ENCODE data around the gene GPR34.

GPR34 gene

GRCh38 chrX:41721590-41721989 is 32.8 kb downstream of the GPR34 start:
- in situ Hi-C loops (cut with HindIII; ENCODE audit: low pct_ligation_motif_present, low sequenced_read_pairs), result no loop called here
- Histone ChIP-seq H3K36me3 (replicated peaks) (no peaks in the 10 kb centered on the region), H3K27me3 (replicated peaks) (no peaks in the 10 kb centered on the region), H3K27ac (no peak overlapping the region), H3K4me3 (ENCODE audit: low read depth, low read length) (no peak overlapping the region)
- no peak for TF ChIP-seq CTCF (IDR thresholded peaks at IDR 0.05; ENCODE audit: low read depth, low read length, missing control alignments)
- DNase-seq, result no peak

- no peak for DNase-seq
- H3K27ac ChIP-seq, result no peak overlapping the region
- no peak for TF ChIP-seq CTCF (IDR thresholded peaks at IDR 0.05; ENCODE audit: low read depth, low read length, missing control alignments)
- no peak overlapping the region for H3K4me3 ChIP-seq (ENCODE audit: low read depth, low read length)
- in situ Hi-C loops (cut with HindIII; ENCODE audit: low pct_ligation_motif_present, low sequenced_read_pairs), result no loop called here
- H3K36me3 ChIP-seq (replicated peaks), result no peaks in the 10 kb centered on the region
- H3K27me3 ChIP-seq (replicated peaks), result no peaks in the 10 kb centered on the region
Measured at GRCh38 chrX:41722214-41722613, 33.4 kb downstream of the GPR34 start.

- TF ChIP-seq CTCF (IDR thresholded peaks at IDR 0.05; ENCODE audit: low read depth, low read length, missing control alignments), result no peak
- H3K36me3 ChIP-seq (replicated peaks), result no peaks in the 10 kb centered on the region
- H3K27me3 ChIP-seq (replicated peaks), result no peaks in the 10 kb centered on the region
- in situ Hi-C loops (cut with HindIII; ENCODE audit: low pct_ligation_motif_present, low sequenced_read_pairs), result no loop called here
- no peak overlapping the region for H3K4me3 ChIP-seq (ENCODE audit: low read depth, low read length)
- DNase-seq, result peak; percentile 12
- no peak overlapping the region for H3K27ac ChIP-seq
Measured at GRCh38 chrX:41722816-41723618, 34.2 kb downstream of the GPR34 start.

- in situ Hi-C loops (cut with HindIII; ENCODE audit: low pct_ligation_motif_present, low sequenced_read_pairs), result no loop called here
- H3K36me3 ChIP-seq (replicated peaks), result no peaks in the 10 kb centered on the region
- H3K27me3 ChIP-seq (replicated peaks), result no peaks in the 10 kb centered on the region
- no peak within 1 kb of the TSS for H3K4me3 ChIP-seq (ENCODE audit: low read depth, low read length)
- no peak for TF ChIP-seq CTCF (IDR thresholded peaks at IDR 0.05; ENCODE audit: low read depth, low read length, missing control alignments)
- no peak for DNase-seq
- no peak within 1 kb of the TSS for H3K27ac ChIP-seq
Measured at GRCh38 chrX:41723826-41724225, 35.1 kb downstream of the GPR34 start, which contains the start of gene GPR82. GPR82 (plus strand) TSS chrX:41724181; CDS start chrX:41727027, 2,846 bp downstream.

- no peaks in the 10 kb centered on the region for H3K27me3 ChIP-seq (replicated peaks)
- in situ Hi-C loops (cut with HindIII; ENCODE audit: low pct_ligation_motif_present, low sequenced_read_pairs), result no loop called here
- no peaks in the 10 kb centered on the region for H3K36me3 ChIP-seq (replicated peaks)
- no peak for DNase-seq
- H3K27ac ChIP-seq, result no peak overlapping the region
- no peak overlapping the region for H3K4me3 ChIP-seq (ENCODE audit: low read depth, low read length)
- TF ChIP-seq CTCF (IDR thresholded peaks at IDR 0.05; ENCODE audit: low read depth, low read length, missing control alignments), result no peak
Measured at GRCh38 chrX:41728125-41728524, 39.4 kb downstream of the GPR34 start.

GRCh38 chrX:41730081-41730480 is 41.3 kb downstream of the GPR34 start:
- in situ Hi-C loops (cut with HindIII; ENCODE audit: low pct_ligation_motif_present, low sequenced_read_pairs), result no loop called here
- H3K27me3 ChIP-seq (replicated peaks), result no peaks in the 10 kb centered on the region

More at GRCh38 chrX:41730081-41730480, 41.3 kb downstream of the GPR34 start:
- DNase-seq, result no peak
- no peak overlapping the region for H3K4me3 ChIP-seq (ENCODE audit: low read depth, low read length)
- no peak for TF ChIP-seq CTCF (IDR thresholded peaks at IDR 0.05; ENCODE audit: low read depth, low read length, missing control alignments)
- no peaks in the 10 kb centered on the region for H3K36me3 ChIP-seq (replicated peaks)
- no peak overlapping the region for H3K27ac ChIP-seq
